ENCODE results near the gene WASF3.

The WASF3 gene

DNA sequence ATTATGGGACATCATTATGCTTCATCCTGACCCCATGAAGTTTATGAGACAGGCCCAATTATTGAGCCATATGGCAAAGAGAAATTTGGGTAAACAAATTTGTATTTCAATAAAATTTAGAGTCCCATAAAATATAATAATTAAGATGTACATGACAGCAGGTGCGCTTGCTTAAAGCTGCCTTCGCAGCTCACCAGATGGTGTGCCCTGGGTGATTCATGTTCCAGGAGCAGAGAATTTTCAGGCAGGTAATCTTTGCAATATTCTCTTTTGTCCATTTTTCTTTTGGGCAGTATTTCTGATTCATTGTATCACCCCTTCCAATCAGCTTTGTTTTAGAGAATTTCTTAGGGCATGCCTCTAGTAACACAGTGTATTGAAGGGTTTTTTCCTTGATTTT lies 39.5 kb upstream of the WASF3 start:
- H3K36me3 ChIP-seq: no peaks in the 10 kb centered on the region
- TF ChIP-seq, protein P1, sequence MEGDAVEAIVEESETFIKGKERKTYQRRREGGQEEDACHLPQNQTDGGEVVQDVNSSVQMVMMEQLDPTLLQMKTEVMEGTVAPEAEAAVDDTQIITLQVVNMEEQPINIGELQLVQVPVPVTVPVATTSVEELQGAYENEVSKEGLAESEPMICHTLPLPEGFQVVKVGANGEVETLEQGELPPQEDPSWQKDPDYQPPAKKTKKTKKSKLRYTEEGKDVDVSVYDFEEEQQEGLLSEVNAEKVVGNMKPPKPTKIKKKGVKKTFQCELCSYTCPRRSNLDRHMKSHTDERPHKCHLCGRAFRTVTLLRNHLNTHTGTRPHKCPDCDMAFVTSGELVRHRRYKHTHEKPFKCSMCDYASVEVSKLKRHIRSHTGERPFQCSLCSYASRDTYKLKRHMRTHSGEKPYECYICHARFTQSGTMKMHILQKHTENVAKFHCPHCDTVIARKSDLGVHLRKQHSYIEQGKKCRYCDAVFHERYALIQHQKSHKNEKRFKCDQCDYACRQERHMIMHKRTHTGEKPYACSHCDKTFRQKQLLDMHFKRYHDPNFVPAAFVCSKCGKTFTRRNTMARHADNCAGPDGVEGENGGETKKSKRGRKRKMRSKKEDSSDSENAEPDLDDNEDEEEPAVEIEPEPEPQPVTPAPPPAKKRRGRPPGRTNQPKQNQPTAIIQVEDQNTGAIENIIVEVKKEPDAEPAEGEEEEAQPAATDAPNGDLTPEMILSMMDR (IDR thresholded peaks at IDR 0.05): no peak

GRCh38 chr13:26518451-26518959 lies 39.0 kb upstream of the WASF3 start:
- TF ChIP-seq, protein P1 (IDR thresholded peaks at IDR 0.05): no peak

More for the DNA sequence above, 39.5 kb upstream of the WASF3 start:
- Histone ChIP-seq H3K4me3 (ENCODE audit: low read depth in 1 of 2, low read length in 1 of 2) (no peak overlapping the region), H3K27me3 (peaks cover 4% of the 10 kb centered on the region), H3K27ac (no peak overlapping the region), H3K9me3 (no peaks in the 10 kb centered on the region), H3K4me1 (ENCODE audit: control insufficient read depth in 1 of 2, insufficient read depth in 1 of 2, low read depth in 1 of 2, low read length in 1 of 2) (no peaks in the 10 kb centered on the region)

GRCh38 chr13:26522571-26522970 lies 34.9 kb upstream of the WASF3 start:
- Histone ChIP-seq H3K9me3 (no peaks in the 10 kb centered on the region), H3K27me3 (no peaks in the 10 kb centered on the region), H3K4me1 (ENCODE audit: control insufficient read depth in 1 of 2, insufficient read depth in 1 of 2, low read depth in 1 of 2, low read length in 1 of 2) (no peaks in the 10 kb centered on the region), H3K4me3 (ENCODE audit: low read depth in 1 of 2, low read length in 1 of 2) (no peak overlapping the region), H3K36me3 (no peaks in the 10 kb centered on the region), H3K27ac (no peak overlapping the region)
- TF ChIP-seq, protein P1 (IDR thresholded peaks at IDR 0.05): no peak

More at GRCh38 chr13:26518451-26518959, 39.0 kb upstream of the WASF3 start:
- Histone ChIP-seq H3K4me1 (ENCODE audit: control insufficient read depth in 1 of 2, insufficient read depth in 1 of 2, low read depth in 1 of 2, low read length in 1 of 2) (no peaks in the 10 kb centered on the region), H3K36me3 (no peaks in the 10 kb centered on the region), H3K27ac (no peak overlapping the region), H3K27me3 (peaks cover 4% of the 10 kb centered on the region), H3K4me3 (ENCODE audit: low read depth in 1 of 2, low read length in 1 of 2) (no peak overlapping the region), H3K9me3 (no peaks in the 10 kb centered on the region)

GRCh38 chr13:26523007-26523406 lies 34.5 kb upstream of the WASF3 start:
- H3K36me3 ChIP-seq: no peaks in the 10 kb centered on the region
- H3K4me1 ChIP-seq (ENCODE audit: control insufficient read depth in 1 of 2, insufficient read depth in 1 of 2, low read depth in 1 of 2, low read length in 1 of 2): no peaks in the 10 kb centered on the region
- no peaks in the 10 kb centered on the region for H3K27me3 ChIP-seq
- H3K9me3 ChIP-seq: no peaks in the 10 kb centered on the region
- H3K27ac ChIP-seq: no peak overlapping the region
- H3K4me3 ChIP-seq (ENCODE audit: low read depth in 1 of 2, low read length in 1 of 2): no peak overlapping the region
- TF ChIP-seq, protein P1 (IDR thresholded peaks at IDR 0.05): no peak

- no peaks in the 10 kb centered on the region for H3K27me3 ChIP-seq
- TF ChIP-seq, protein P1 (IDR thresholded peaks at IDR 0.05): no peak
Observed at GRCh38 chr13:26525528-26525927, 32.0 kb upstream of the WASF3 start.

More at GRCh38 chr13:26525528-26525927, 32.0 kb upstream of the WASF3 start:
- no peaks in the 10 kb centered on the region for H3K9me3 ChIP-seq
- H3K4me1 ChIP-seq (ENCODE audit: control insufficient read depth in 1 of 2, insufficient read depth in 1 of 2, low read depth in 1 of 2, low read length in 1 of 2): no peaks in the 10 kb centered on the region
- H3K27ac ChIP-seq: no peak overlapping the region
- H3K36me3 ChIP-seq: no peaks in the 10 kb centered on the region
- no peak overlapping the region for H3K4me3 ChIP-seq (ENCODE audit: low read depth in 1 of 2, low read length in 1 of 2)
